Parathyroid adenoma (tissue), 2 donors: ENCODE measurements around the gene WIPF3.

Experiments used
- H2AFZ ChIP-seq: fragments of 300-600 bp; sonication (generic); one replicate; pipeline ENCODE4 v1.7.0; 2017; ENCODE audit warnings: antibody characterized with exemption, mild to moderate bottlenecking
- H3K27ac ChIP-seq: fragments of 300-600 bp; sonication (generic); one replicate; pipeline ENCODE4 v1.7.0; 2017
- H3K27me3 ChIP-seq: fragments of 300-600 bp; sonication (generic); one replicate; pipeline ENCODE4 v1.7.0; 2017; ENCODE audit warnings: low read length; ENCODE audit not compliant: control insufficient read depth, insufficient read depth
- H3K36me3 ChIP-seq: fragments of 300-600 bp; sonication (generic); one replicate; pipeline ENCODE4 v1.7.0; 2017; ENCODE audit warnings: low read length; ENCODE audit not compliant: control insufficient read depth, insufficient read depth
- H3K4me1 ChIP-seq: fragments of 300-600 bp; sonication (generic); one replicate; pipeline ENCODE4 v1.7.0; 2017; ENCODE audit warnings: control low read depth
- H3K4me2 ChIP-seq: fragments of 300-600 bp; sonication (generic); one replicate; pipeline ENCODE4 v1.7.0; 2017; ENCODE audit warnings: low read length
- H3K4me3 ChIP-seq: fragments of 300-600 bp; sonication (generic); one replicate; pipeline ENCODE4 v1.7.0; 2017; ENCODE audit warnings: low read depth, low read length
- H3K79me2 ChIP-seq: fragments of 300-600 bp; sonication (generic); one replicate; pipeline ENCODE4 v1.7.0; 2017; ENCODE audit warnings: control low read depth
- H3K9ac ChIP-seq: fragments of 300-600 bp; sonication (generic); one replicate; pipeline ENCODE4 v1.7.0; 2017; ENCODE audit warnings: mild to moderate bottlenecking
- H3K9me3 ChIP-seq: fragments of 300-600 bp; sonication (generic); one replicate; pipeline ENCODE4 v1.7.0; 2017; ENCODE audit warnings: low read length; ENCODE audit not compliant: control insufficient read depth
- CTCF ChIP-seq: fragments of 300-600 bp; sonication (generic); IDR thresholded peaks from one replicate; pipeline ENCODE4 v1.7.0; 2017; ENCODE audit warnings: antibody characterized with exemption, mild to moderate bottlenecking
- donor health status: primary hyperparathyroidism.

Gene WIPF3

GRCh38 chr7:29854257-29854938, 48.1 kb downstream of the WIPF3 start:
- no peak overlapping the region for H3K27ac ChIP-seq
- H3K36me3 ChIP-seq: no peaks in the 10 kb centered on the region
- H2AFZ ChIP-seq: no peak overlapping the region
- no peaks in the 10 kb centered on the region for H3K9me3 ChIP-seq
- no peak overlapping the region for H3K4me3 ChIP-seq
- no peaks in the 10 kb centered on the region for H3K4me1 ChIP-seq
- no peaks in the 10 kb centered on the region for H3K27me3 ChIP-seq
- H3K79me2 ChIP-seq: no peaks in the 10 kb centered on the region
- no peak for TF ChIP-seq CTCF
- no peak overlapping the region for H3K4me2 ChIP-seq
- no peak overlapping the region for H3K9ac ChIP-seq

GRCh38 chr7:29857654-29858053, 51.3 kb downstream of the WIPF3 start:
- no peak overlapping the region for H3K4me3 ChIP-seq
- H3K4me2 ChIP-seq: no peak overlapping the region
- no peaks in the 10 kb centered on the region for H3K36me3 ChIP-seq
- no peak for TF ChIP-seq CTCF
- H3K9ac ChIP-seq: no peak overlapping the region
- H3K27me3 ChIP-seq: no peaks in the 10 kb centered on the region
- no peak overlapping the region for H2AFZ ChIP-seq
- no peaks in the 10 kb centered on the region for H3K9me3 ChIP-seq
- no peak overlapping the region for H3K27ac ChIP-seq
- no peaks in the 10 kb centered on the region for H3K4me1 ChIP-seq
- H3K79me2 ChIP-seq: no peaks in the 10 kb centered on the region

- H3K4me1 ChIP-seq: no peaks in the 10 kb centered on the region
Observed at GRCh38 chr7:29858191-29858951, 52.1 kb downstream of the WIPF3 start.

GRCh38 chr7:29859104-29859503, 52.8 kb downstream of the WIPF3 start:
- Histone ChIP-seq H3K79me2 (peaks cover 2% of the 10 kb centered on the region), H3K4me2 (no peak overlapping the region), H3K27me3 (no peaks in the 10 kb centered on the region), H3K4me3 (no peak overlapping the region), H3K36me3 (no peaks in the 10 kb centered on the region), H3K9ac (no peak overlapping the region), H3K27ac (no peak overlapping the region), H3K4me1 (no peaks in the 10 kb centered on the region), H3K9me3 (no peaks in the 10 kb centered on the region), H2AFZ (no peak overlapping the region)
- no peak for TF ChIP-seq CTCF

More at GRCh38 chr7:29858191-29858951, 52.1 kb downstream of the WIPF3 start:
- Histone ChIP-seq H3K9ac (no peak overlapping the region), H3K4me3 (no peak overlapping the region), H3K79me2 (no peaks in the 10 kb centered on the region), H3K4me2 (no peak overlapping the region), H3K9me3 (no peaks in the 10 kb centered on the region), H3K36me3 (no peaks in the 10 kb centered on the region), H3K27ac (no peak overlapping the region), H3K27me3 (no peaks in the 10 kb centered on the region), H2AFZ (no peak overlapping the region)
- TF ChIP-seq CTCF: no peak
